CD4-positive, alpha-beta T cell treated with Interleukin-17A for 4 hours (primary cell): ENCODE data around the gene RRAGA.
"Not testable (repeated sequence)": the region's sequence is repeated elsewhere in the genome, so short reads cannot be mapped to it uniquely, and the experiment has no call there.

Experiments
- DNase-seq: peaks from one replicate; pipeline ENCODE4 v3.0.0-alpha.2; 2020; ENCODE audit warnings: mixed read lengths

RRAGA gene

DNA sequence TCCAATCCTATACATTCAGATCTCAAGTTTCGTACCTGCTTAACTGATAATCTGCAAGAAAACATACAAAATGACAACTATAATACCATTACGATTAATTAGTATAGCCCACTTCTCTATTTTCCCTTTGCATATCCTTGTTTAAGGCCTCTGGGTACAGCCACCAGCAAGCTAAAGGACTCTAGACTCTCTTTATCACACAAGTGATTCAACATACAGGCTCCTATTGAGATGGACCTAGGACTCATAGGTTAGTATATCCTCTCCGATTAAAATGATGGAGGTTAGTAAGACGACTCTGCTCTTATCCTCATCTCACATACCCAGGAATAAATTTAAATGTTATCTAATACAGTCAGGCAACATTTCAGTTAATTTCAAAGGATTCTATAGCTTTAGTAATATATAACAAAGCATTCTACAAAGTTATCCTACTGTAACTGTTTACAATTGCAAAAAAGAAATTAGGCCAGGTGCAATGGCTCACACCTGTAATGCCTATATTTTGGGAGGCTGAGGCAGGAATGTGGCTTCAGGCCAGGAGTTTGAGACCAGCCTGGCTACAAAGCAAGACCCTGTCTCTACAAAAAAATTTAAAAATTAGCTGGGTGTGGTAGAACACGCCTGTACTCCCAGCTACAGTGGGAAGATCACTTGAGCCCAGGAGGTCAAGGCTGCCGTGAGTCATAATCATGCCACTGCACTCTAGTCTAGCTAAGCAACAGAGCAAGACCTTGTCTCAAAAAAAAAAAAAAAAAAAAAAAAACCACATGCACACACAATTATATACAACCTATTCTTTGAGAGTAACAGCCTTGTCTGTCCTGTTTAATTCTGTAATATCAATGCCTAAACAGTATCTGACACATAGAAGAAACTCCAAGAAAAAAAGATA lies 38.1 kb downstream of the RRAGA start:
- no peak for DNase-seq

GRCh38 chr9:19097431-19097830 lies 48.2 kb downstream of the RRAGA start:
- DNase-seq: not testable (repeated sequence)
